HepG2 (cell line): ENCODE measurements around the gene PLEKHG5. TPM values are rescaled to one million over a fixed set of nuclear protein-coding genes. Genes with fewer than 3 reads are reported as not detected.

Source experiments
- BHLHE40 ChIP-seq: IDR thresholded peaks from 2 replicates; pipeline ENCODE4 v1.6.1; 2011; ENCODE audit warnings: low read length, improper control_type of control experiment
- EEA1 ChIP-seq: sonication (generic); formaldehyde crosslinking; IDR thresholded peaks from 2 replicates; pipeline ENCODE4 v1.5.1; 2020; ENCODE audit warnings: mild to moderate bottlenecking, missing genetic modification reagents, borderline replicate concordance
- ERF ChIP-seq: IDR thresholded peaks from 2 replicates; pipeline ENCODE4 v1.6.1; 2018; ENCODE audit warnings: missing biosample characterization, missing genetic modification reagents
- HOXA7 ChIP-seq: sonication (generic); formaldehyde crosslinking; IDR thresholded peaks from 2 replicates; pipeline ENCODE4 v1.8.1; 2022; ENCODE audit warnings: mild to moderate bottlenecking, missing genetic modification reagents, moderate library complexity
- MBNL3 ChIP-seq: fragments of 250-450 bp; sonication (Bioruptor Pico); conservative IDR thresholded peaks from 2 replicates; pipeline ENCODE4 v1.8.0; 2022; ENCODE audit warnings: mild to moderate bottlenecking, inconsistent platforms
- RBFOX2 ChIP-seq: fragments of 200-400 bp; formaldehyde crosslinking; IDR thresholded peaks from 2 replicates; pipeline ENCODE4 v1.6.1; 2017; ENCODE audit warnings: low read depth, mild to moderate bottlenecking, low read length
- RNF2 ChIP-seq: fragments of 450-650 bp; conservative IDR thresholded peaks from 2 replicates; pipeline ENCODE4 v1.6.1; 2016; ENCODE audit warnings: low read depth
- SOX5 ChIP-seq: IDR thresholded peaks from 2 replicates; pipeline ENCODE4 v1.6.1; 2016; ENCODE audit warnings: borderline replicate concordance
- STAG1 ChIP-seq: sonication (generic); formaldehyde crosslinking; IDR thresholded peaks from 2 replicates; pipeline ENCODE4 v1.4.0; 2020; ENCODE audit warnings: missing genetic modification reagents
- ZBTB38 ChIP-seq: sonication (generic); formaldehyde crosslinking; IDR thresholded peaks from 2 replicates; pipeline ENCODE4 v1.5.1; 2020; ENCODE audit warnings: mild to moderate bottlenecking, missing genetic modification reagents
- ZC3H13 ChIP-seq: sonication (generic); formaldehyde crosslinking; IDR thresholded peaks from 2 replicates; pipeline ENCODE4 v1.8.1; 2023; ENCODE audit warnings: mild to moderate bottlenecking, missing genetic modification reagents, moderate library complexity
- ZFP1 ChIP-seq: IDR thresholded peaks from 2 replicates; pipeline ENCODE4 v1.6.1; 2016
- ZFP62 ChIP-seq: sonication (generic); formaldehyde crosslinking; IDR thresholded peaks from 2 replicates; pipeline ENCODE4 v1.4.0; 2020; ENCODE audit warnings: missing genetic modification reagents
- ZFP82 ChIP-seq: sonication (generic); formaldehyde crosslinking; IDR thresholded peaks from 2 replicates; pipeline ENCODE4 v1.5.1; 2020; ENCODE audit warnings: mild to moderate bottlenecking, missing genetic modification reagents, borderline replicate concordance
- ZNF510 ChIP-seq: sonication (generic); formaldehyde crosslinking; IDR thresholded peaks from 2 replicates; pipeline ENCODE4 v1.4.0; 2020; ENCODE audit warnings: low read depth, mild to moderate bottlenecking, missing genetic modification reagents
- ZSCAN20 ChIP-seq: sonication (generic); formaldehyde crosslinking; IDR thresholded peaks from 2 replicates; pipeline ENCODE4 v1.4.0; 2020; ENCODE audit warnings: missing genetic modification reagents, mild to moderate bottlenecking, borderline replicate concordance
- polyA plus RNA-seq, 8 experiments: library from polyadenylated mRNA; depleted of rRNA in 3 of 8; stranded (reverse) in 7 of 8; unstranded in 1 of 8; fragments of >200 nt; fragmentation: Illumina TruSeq in 4 of 8; extraction: Trizol in 4 of 8; gene quantifications; 2 replicates each; pipeline versions ENCODE4 v1.2.1 to v1.2.3, GENCODE V29; 2011 to 2016; ENCODE audit warnings: low read depth in 4 of 8, missing spikeins in 1 of 8, mixed read lengths in 1 of 8; ENCODE audit not compliant: insufficient read depth in 1 of 8
- total RNA-seq, 5 experiments: library from RNA; depleted of rRNA; stranded (reverse); fragments of >200 nt; fragmentation: Illumina TruSeq; extraction: Trizol; gene quantifications; 2 replicates each; pipeline ENCODE4 v1.2.3, GENCODE V29; 2016; ENCODE audit warnings: low read depth in 1 of 5
- TF ChIP-seq, protein P1 (sequence below): sonication (generic); formaldehyde crosslinking; IDR thresholded peaks from 2 replicates; pipeline ENCODE4 v1.4.0; 2020; ENCODE audit warnings: mild to moderate bottlenecking, low read depth, missing genetic modification reagents
- TF ChIP-seq, protein P2 (sequence below): sonication (generic); formaldehyde crosslinking; IDR thresholded peaks from 2 replicates; pipeline ENCODE4 v1.8.0; 2022; ENCODE audit warnings: mild to moderate bottlenecking, missing genetic modification reagents, borderline replicate concordance
- TF ChIP-seq, protein P3 (sequence below): sonication (generic); formaldehyde crosslinking; IDR thresholded peaks from 2 replicates; pipeline ENCODE4 v1.4.0; 2020; ENCODE audit warnings: missing genetic modification reagents

The PLEKHG5 gene
- total and polyA plus RNA-seq, 2 of the 13 experiments (the other 11 are each of a cell fraction or from before 2014, with no cell fraction given), result 1.9 to 3.5 TPM

DNA sequence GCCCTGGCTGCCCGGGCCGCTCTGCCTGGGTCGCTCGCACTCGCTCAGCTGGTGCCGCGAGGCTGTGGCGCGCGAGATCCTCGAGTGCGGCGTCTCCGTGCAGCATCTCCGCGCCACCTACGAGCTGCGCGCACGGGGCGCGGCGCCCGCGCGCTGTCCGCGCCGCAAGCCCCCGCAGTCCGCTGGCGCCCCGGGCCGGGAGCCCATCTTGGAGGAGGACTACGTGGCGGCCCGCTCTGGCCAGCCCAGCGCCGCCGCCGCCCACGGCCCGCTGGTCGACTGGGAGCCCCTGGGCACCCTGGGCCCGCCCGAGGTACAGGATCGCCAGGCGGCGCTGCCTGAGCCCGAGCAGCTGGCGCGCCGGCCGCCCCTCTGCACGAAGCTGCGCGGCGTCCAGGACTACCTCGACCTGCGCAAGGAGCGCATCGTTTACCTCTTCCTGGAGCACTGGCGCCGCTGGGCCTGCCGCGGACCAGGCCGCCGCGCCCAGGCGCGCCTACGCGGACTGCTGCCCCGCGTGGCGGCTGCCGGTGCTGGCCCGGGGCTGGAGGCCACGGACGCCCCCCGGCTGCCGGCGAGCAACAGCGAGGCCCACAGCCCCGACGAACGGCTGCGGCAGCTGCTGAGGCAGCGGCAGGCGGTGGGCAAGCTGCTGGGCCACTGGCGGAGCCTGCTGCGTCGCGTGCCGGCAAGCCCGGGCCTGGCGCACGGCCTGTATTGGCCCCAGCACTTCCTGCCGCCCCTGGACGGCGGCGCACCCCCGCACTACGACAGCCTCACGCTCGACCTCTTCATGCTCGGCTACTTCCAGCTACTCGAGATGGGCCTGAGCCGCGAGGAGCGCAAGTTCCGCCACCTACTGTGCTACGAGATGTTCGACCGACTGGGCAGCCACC is 36.4 kb downstream of the PLEKHG5 start (continued):
- TF ChIP-seq RNF2, result no peak
- TF ChIP-seq BHLHE40, result no peak
- TF ChIP-seq SOX5 (CRISPR knock-in tag), result no peak
- no peak for TF ChIP-seq EEA1 (CRISPR knock-in tag)
- TF ChIP-seq MBNL3, result no peak
- TF ChIP-seq ZNF510 (CRISPR knock-in tag), result no peak
- no peak for TF ChIP-seq ZFP62 (CRISPR knock-in tag)
- peak; percentile 91 for TF ChIP-seq ZC3H13 (CRISPR knock-in tag)
- TF ChIP-seq ZSCAN20 (CRISPR knock-in tag), result no peak
- TF ChIP-seq, protein P1, sequence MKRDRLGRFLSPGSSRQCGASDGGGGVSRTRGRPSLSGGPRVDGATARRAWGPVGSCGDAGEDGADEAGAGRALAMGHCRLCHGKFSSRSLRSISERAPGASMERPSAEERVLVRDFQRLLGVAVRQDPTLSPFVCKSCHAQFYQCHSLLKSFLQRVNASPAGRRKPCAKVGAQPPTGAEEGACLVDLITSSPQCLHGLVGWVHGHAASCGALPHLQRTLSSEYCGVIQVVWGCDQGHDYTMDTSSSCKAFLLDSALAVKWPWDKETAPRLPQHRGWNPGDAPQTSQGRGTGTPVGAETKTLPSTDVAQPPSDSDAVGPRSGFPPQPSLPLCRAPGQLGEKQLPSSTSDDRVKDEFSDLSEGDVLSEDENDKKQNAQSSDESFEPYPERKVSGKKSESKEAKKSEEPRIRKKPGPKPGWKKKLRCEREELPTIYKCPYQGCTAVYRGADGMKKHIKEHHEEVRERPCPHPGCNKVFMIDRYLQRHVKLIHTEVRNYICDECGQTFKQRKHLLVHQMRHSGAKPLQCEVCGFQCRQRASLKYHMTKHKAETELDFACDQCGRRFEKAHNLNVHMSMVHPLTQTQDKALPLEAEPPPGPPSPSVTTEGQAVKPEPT, result no peak
- TF ChIP-seq ERF (CRISPR knock-in tag), result no peak
- TF ChIP-seq ZBTB38 (CRISPR knock-in tag), result peak; percentile 82
- TF ChIP-seq HOXA7 (CRISPR knock-in tag), result no peak
- TF ChIP-seq ZFP1 (CRISPR knock-in tag), result no peak
- TF ChIP-seq RBFOX2, result peak; percentile 76
- no peak for TF ChIP-seq ZFP82 (CRISPR knock-in tag)
- TF ChIP-seq STAG1 (CRISPR knock-in tag), result no peak
- TF ChIP-seq, protein P2, sequence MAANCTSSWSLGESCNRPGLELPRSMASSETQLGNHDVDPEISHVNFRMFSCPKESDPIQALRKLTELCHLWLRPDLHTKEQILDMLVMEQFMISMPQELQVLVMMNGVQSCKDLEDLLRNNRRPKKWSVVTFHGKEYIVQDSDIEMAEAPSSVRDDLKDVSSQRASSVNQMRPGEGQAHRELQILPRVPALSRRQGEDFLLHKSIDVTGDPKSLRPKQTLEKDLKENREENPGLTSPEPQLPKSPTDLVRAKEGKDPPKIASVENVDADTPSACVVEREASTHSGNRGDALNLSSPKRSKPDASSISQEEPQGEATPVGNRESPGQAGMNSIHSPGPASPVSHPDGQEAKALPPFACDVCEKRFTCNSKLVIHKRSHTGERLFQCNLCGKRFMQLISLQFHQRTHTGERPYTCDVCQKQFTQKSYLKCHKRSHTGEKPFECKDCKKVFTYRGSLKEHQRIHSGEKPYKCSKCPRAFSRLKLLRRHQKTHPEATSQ (CRISPR knock-in tag), result no peak
- TF ChIP-seq, protein P3, sequence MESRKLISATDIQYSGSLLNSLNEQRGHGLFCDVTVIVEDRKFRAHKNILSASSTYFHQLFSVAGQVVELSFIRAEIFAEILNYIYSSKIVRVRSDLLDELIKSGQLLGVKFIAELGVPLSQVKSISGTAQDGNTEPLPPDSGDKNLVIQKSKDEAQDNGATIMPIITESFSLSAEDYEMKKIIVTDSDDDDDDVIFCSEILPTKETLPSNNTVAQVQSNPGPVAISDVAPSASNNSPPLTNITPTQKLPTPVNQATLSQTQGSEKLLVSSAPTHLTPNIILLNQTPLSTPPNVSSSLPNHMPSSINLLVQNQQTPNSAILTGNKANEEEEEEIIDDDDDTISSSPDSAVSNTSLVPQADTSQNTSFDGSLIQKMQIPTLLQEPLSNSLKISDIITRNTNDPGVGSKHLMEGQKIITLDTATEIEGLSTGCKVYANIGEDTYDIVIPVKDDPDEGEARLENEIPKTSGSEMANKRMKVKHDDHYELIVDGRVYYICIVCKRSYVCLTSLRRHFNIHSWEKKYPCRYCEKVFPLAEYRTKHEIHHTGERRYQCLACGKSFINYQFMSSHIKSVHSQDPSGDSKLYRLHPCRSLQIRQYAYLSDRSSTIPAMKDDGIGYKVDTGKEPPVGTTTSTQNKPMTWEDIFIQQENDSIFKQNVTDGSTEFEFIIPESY (CRISPR knock-in tag), result peak; percentile 67
